ENCODE results near the gene BST2.

BST2 gene

GRCh38 chr19:17398902-17399527, 6.4 kb downstream of the BST2 start:
- TF ChIP-seq Cebpa-rat (IDR thresholded peaks at IDR 0.05) = no peak
- Histone ChIP-seq H3K4me3 (no peak overlapping the region), H4K20me1 (peaks cover 0 to 28% (median 4%) of the 10 kb centered on the region in 11 experiments; a peak in 8 of 22 replicates), H3K27ac (peak overlapping the region in 2 of 11 experiments; percentile 28 to 32; a peak in 2 of 22 replicates), H3K9me3 (replicated peaks in 1 of 11) (no peaks in the 10 kb centered on the region), H3K27me3 (no peaks in the 10 kb centered on the region), H3K9ac (no peak overlapping the region), H3K4me1 (peaks cover 26 to 53% (median 40%) of the 10 kb centered on the region in 10 experiments), H3K4me2 (peak overlapping the region in 7 of 11 experiments; percentile 7 to 57 (median 33); a peak in 7 of 22 replicates), H3K36me3 (peaks cover 28 to 63% (median 55%) of the 10 kb centered on the region in 11 experiments; a peak in 21 of 22 replicates)

- H3K4me3 ChIP-seq = no peak overlapping the region
- peaks cover 6 to 9% (median 8%) of the 10 kb centered on the region in 11 experiments; a peak in 20 of 22 replicates for H3K27me3 ChIP-seq
- TF ChIP-seq Cebpa-rat (IDR thresholded peaks at IDR 0.05) = no peak
- peaks cover 47 to 67% (median 55%) of the 10 kb centered on the region in 10 experiments for H3K4me1 ChIP-seq
- peaks cover 11 to 34% (median 24%) of the 10 kb centered on the region in 11 experiments; a peak in 19 of 22 replicates for H3K36me3 ChIP-seq
- peak overlapping the region; percentile 21 to 57 (median 42) for H3K4me2 ChIP-seq
- peaks cover 0 to 7% (median 0%) of the 10 kb centered on the region in 11 experiments; a peak in 1 of 22 replicates for H4K20me1 ChIP-seq
- H3K9ac ChIP-seq = peak overlapping the region in 5 of 11 experiments; percentile 4 to 21 (median 9); a peak in 3 of 22 replicates
- peak overlapping the region in 5 of 11 experiments; percentile 46 to 56 (median 49); a peak in 9 of 22 replicates for H3K27ac ChIP-seq
- H3K9me3 ChIP-seq (replicated peaks in 1 of 11) = peaks cover 0 to 1% (median 0%) of the 10 kb centered on the region in 11 experiments; a peak in 1 of 22 replicates
Observed at GRCh38 chr19:17394891-17395415, 10.5 kb downstream of the BST2 start.

GRCh38 chr19:17393914-17394313, 11.5 kb downstream of the BST2 start, which contains the start of gene CCDC194:
TSS of gene CCDC194 (minus strand) at chr19:17394196. CDS start at chr19:17394158, 38 bp downstream.
- peaks cover 8 to 30% (median 20%) of the 10 kb centered on the region in 11 experiments; a peak in 15 of 22 replicates for H3K36me3 ChIP-seq
- H3K9me3 ChIP-seq (replicated peaks in 1 of 11) = peaks cover 0 to 9% (median 6%) of the 10 kb centered on the region in 11 experiments; a peak in 9 of 22 replicates
- H3K9ac ChIP-seq = peak within 1 kb of the TSS in 4 of 11 experiments; percentile 4 to 21 (median 14); a peak in 2 of 22 replicates
- peak within 1 kb of the TSS in 3 of 11 experiments; percentile 46 to 56 (median 49); a peak in 5 of 22 replicates for H3K27ac ChIP-seq
- H4K20me1 ChIP-seq = 0 out of 22 replicates have a peak, but pooled peaks cover 0 to 7% (median 0%) of the 10 kb centered on the region in 11 experiments
- peaks cover 10 to 19% (median 15%) of the 10 kb centered on the region in 11 experiments; a peak in 20 of 22 replicates for H3K27me3 ChIP-seq
- H3K4me2 ChIP-seq = peak within 1 kb of the TSS; percentile 32 to 100 (median 54); a peak in 21 of 22 replicates
- no peak for TF ChIP-seq Cebpa-rat (IDR thresholded peaks at IDR 0.05)
- H3K4me3 ChIP-seq = no peak within 1 kb of the TSS
- peaks cover 38 to 58% (median 47%) of the 10 kb centered on the region in 10 experiments for H3K4me1 ChIP-seq

GRCh38 chr19:17393002-17393401, 12.4 kb downstream of the BST2 start:
- Histone ChIP-seq H3K4me2 (peak overlapping the region in 6 of 11 experiments; percentile 10 to 100 (median 98); a peak in 5 of 22 replicates), H3K4me1 (peaks cover 36 to 55% (median 44%) of the 10 kb centered on the region in 10 experiments), H3K27ac (no peak overlapping the region), H4K20me1 (0 out of 22 replicates have a peak, but pooled peaks cover 0 to 7% (median 0%) of the 10 kb centered on the region in 11 experiments), H3K27me3 (peaks cover 10 to 21% (median 15%) of the 10 kb centered on the region in 11 experiments; a peak in 20 of 22 replicates), H3K4me3 (no peak overlapping the region), H3K9me3 (replicated peaks in 1 of 11) (peaks cover 0 to 11% (median 6%) of the 10 kb centered on the region in 11 experiments; a peak in 9 of 22 replicates), H3K9ac (no peak overlapping the region), H3K36me3 (peaks cover 5 to 21% (median 12%) of the 10 kb centered on the region in 11 experiments; a peak in 14 of 22 replicates)
- no peak for TF ChIP-seq Cebpa-rat (IDR thresholded peaks at IDR 0.05)

- H3K4me3 ChIP-seq = peak overlapping the region; percentile 56 to 75 (median 65)
- H3K27ac ChIP-seq = peak overlapping the region in 7 of 11 experiments; percentile 16 to 51 (median 41); a peak in 11 of 22 replicates
- H3K4me2 ChIP-seq = peak overlapping the region; percentile 96 to 100 (median 99)
- H3K27me3 ChIP-seq = peaks cover 10 to 21% (median 15%) of the 10 kb centered on the region in 11 experiments; a peak in 20 of 22 replicates
- peaks cover 0 to 7% (median 0%) of the 10 kb centered on the region in 11 experiments; a peak in 4 of 22 replicates for H3K36me3 ChIP-seq
- 0 out of 22 replicates have a peak, but pooled peaks cover 0 to 7% (median 0%) of the 10 kb centered on the region in 11 experiments for H4K20me1 ChIP-seq
- peaks cover 0 to 11% (median 6%) of the 10 kb centered on the region in 11 experiments; a peak in 9 of 22 replicates for H3K9me3 ChIP-seq (replicated peaks in 1 of 11)
- peak overlapping the region; percentile 9 to 67 (median 50); a peak in 17 of 22 replicates for H3K9ac ChIP-seq
- TF ChIP-seq Cebpa-rat (IDR thresholded peaks at IDR 0.05) = no peak
- peaks cover 36 to 55% (median 44%) of the 10 kb centered on the region in 10 experiments for H3K4me1 ChIP-seq
Observed at GRCh38 chr19:17391371-17392151, 13.9 kb downstream of the BST2 start.

GRCh38 chr19:17390665-17391370, 14.6 kb downstream of the BST2 start:
- Histone ChIP-seq H4K20me1 (0 out of 22 replicates have a peak, but pooled peaks cover 0 to 7% (median 0%) of the 10 kb centered on the region in 11 experiments), H3K27ac (peak overlapping the region in 3 of 11 experiments; percentile 27 to 40 (median 31); a peak in 5 of 22 replicates), H3K27me3 (peaks cover 10 to 21% (median 15%) of the 10 kb centered on the region in 11 experiments; a peak in 20 of 22 replicates), H3K4me3 (peak overlapping the region; percentile 56 to 75 (median 65)), H3K9ac (peak overlapping the region; percentile 48 to 76 (median 71); a peak in 21 of 22 replicates), H3K4me1 (peaks cover 37 to 59% (median 46%) of the 10 kb centered on the region in 10 experiments), H3K4me2 (peak overlapping the region; percentile 96 to 100 (median 99)), H3K36me3 (peaks cover 0 to 7% (median 0%) of the 10 kb centered on the region in 11 experiments; a peak in 4 of 22 replicates), H3K9me3 (replicated peaks in 1 of 11) (peaks cover 0 to 11% (median 6%) of the 10 kb centered on the region in 11 experiments; a peak in 9 of 22 replicates)
- no peak for TF ChIP-seq Cebpa-rat (IDR thresholded peaks at IDR 0.05)

All from BLaER1 treated with 17β-estradiol and CSF1 and Interleukin-3, amounts not matched to agents 10 nM and 100 nM (cell line).